ENCODE data around the gene EHF. TPM values are rescaled to one million over a fixed set of nuclear protein-coding genes. Genes with fewer than 3 reads are reported as not detected.

Gene EHF
- total and polyA plus RNA-seq, 10 donors: 0.02 to 1.8 (median 0.40) TPM; not detected in 2

GRCh38 chr11:34636127-34636526, 15.2 kb downstream of the EHF start:
- intact Hi-C loops (cut with DNase I; ENCODE audit: low total_unique reads): no loop called here
- H3K27ac ChIP-seq: no peak overlapping the region
- TF ChIP-seq POLR2AphosphoS5 (IDR thresholded peaks at IDR 0.05): no peak
- no peak for TF ChIP-seq POLR2A (IDR thresholded peaks at IDR 0.05)
- no peak for TF ChIP-seq CTCF (IDR thresholded peaks at IDR 0.05 in 8 of 11, conservative IDR thresholded peaks at IDR 0.05 in 3 of 11)

GRCh38 chr11:34637303-34637702, 16.4 kb downstream of the EHF start:
- peaks cover 0 to 4% (median 0%) of the 10 kb centered on the region in 7 donors for H3K27me3 ChIP-seq (replicated peaks in 1 of 7)
- intact Hi-C loops (cut with DNase I; ENCODE audit: low total_unique reads): no loop called here
- peaks cover 0 to 13% (median 8%) of the 10 kb centered on the region in 6 donors for H3K4me1 ChIP-seq
- H3K4me3 ChIP-seq: no peak overlapping the region
- H3K36me3 ChIP-seq: no peaks in the 10 kb centered on the region
- DNase-seq: no peak
- no peaks in the 10 kb centered on the region for H3K9me3 ChIP-seq
- WGBS, 5 donors: 95 to 100% (median 98%) methylated on average over 4 to 5 of the region's 5 CpGs
- no peak overlapping the region for H3K27ac ChIP-seq
- TF ChIP-seq POLR2A (IDR thresholded peaks at IDR 0.05) (no peak), POLR2AphosphoS5 (IDR thresholded peaks at IDR 0.05) (no peak), CTCF (IDR thresholded peaks at IDR 0.05 in 8 of 11, conservative IDR thresholded peaks at IDR 0.05 in 3 of 11) (no peak)

More at GRCh38 chr11:34636127-34636526, 15.2 kb downstream of the EHF start:
- WGBS, 5 donors: 90 to 100% (median 96%) methylated on average over 1 of the region's 1 CpG
- no peaks in the 10 kb centered on the region for H3K9me3 ChIP-seq
- H3K36me3 ChIP-seq: no peaks in the 10 kb centered on the region
- DNase-seq: no peak
- H3K4me3 ChIP-seq: no peak overlapping the region
- H3K27me3 ChIP-seq (replicated peaks in 1 of 7): peaks cover 0 to 4% (median 0%) of the 10 kb centered on the region in 7 donors
- H3K4me1 ChIP-seq: peaks cover 0 to 13% (median 8%) of the 10 kb centered on the region in 6 donors

- 66 to 88% (median 80%) methylated on average over 3 of the region's 3 CpGs for WGBS, 5 donors
- H3K4me1 ChIP-seq: peaks cover 0 to 8% (median 7%) of the 10 kb centered on the region in 6 donors
- no peak for DNase-seq
- H3K27me3 ChIP-seq (replicated peaks in 1 of 7): peaks cover 0 to 4% (median 0%) of the 10 kb centered on the region in 7 donors
- H3K27ac ChIP-seq: no peak overlapping the region
- H3K4me3 ChIP-seq: no peak overlapping the region
- H3K36me3 ChIP-seq: no peaks in the 10 kb centered on the region
- intact Hi-C loops (cut with DNase I; ENCODE audit: low total_unique reads): no loop called here
- TF ChIP-seq POLR2A (IDR thresholded peaks at IDR 0.05) (no peak), CTCF (IDR thresholded peaks at IDR 0.05 in 8 of 11, conservative IDR thresholded peaks at IDR 0.05 in 3 of 11) (no peak), POLR2AphosphoS5 (IDR thresholded peaks at IDR 0.05) (no peak)
- no peaks in the 10 kb centered on the region for H3K9me3 ChIP-seq
Measured at GRCh38 chr11:34638897-34639296, 18.0 kb downstream of the EHF start.

- intact Hi-C loops (cut with DNase I; ENCODE audit: low total_unique reads): no loop called here
- Histone ChIP-seq H3K27me3 (replicated peaks in 1 of 7) (peaks cover 0 to 4% (median 0%) of the 10 kb centered on the region in 7 donors), H3K4me3 (no peak overlapping the region), H3K36me3 (no peaks in the 10 kb centered on the region), H3K9me3 (no peaks in the 10 kb centered on the region), H3K4me1 (peaks cover 0 to 2% (median under 1%) of the 10 kb centered on the region in 6 donors), H3K27ac (no peak overlapping the region)
- WGBS, 5 donors: 84 to 89% (median 87%) methylated on average over 4 of the region's 4 CpGs
- no peak for TF ChIP-seq CTCF (IDR thresholded peaks at IDR 0.05 in 8 of 11, conservative IDR thresholded peaks at IDR 0.05 in 3 of 11)
- no peak for TF ChIP-seq POLR2A (IDR thresholded peaks at IDR 0.05)
- no peak for TF ChIP-seq POLR2AphosphoS5 (IDR thresholded peaks at IDR 0.05)
- no peak for DNase-seq
Measured at GRCh38 chr11:34639545-34639944, 18.7 kb downstream of the EHF start.

Data from spleen (tissue), 11 donors.